IPS-NIHi7 (cell line): Measurements from ENCODE around the gene NDUFB1.

ENCODE experiments used
- DNase-seq: peaks from one replicate; pipeline ENCODE4 v3.0.0; 2012; ENCODE audit warnings: mixed read lengths; ENCODE audit errors: extremely low spot score

Gene NDUFB1

GRCh38 chr14:92121670-92122350 lies at the start of gene NDUFB1, which contains the start of gene CPSF2:
TSS of gene NDUFB1 (minus strand) at chr14:92121706. CDS start at chr14:92117637, 4,069 bp downstream.
TSS of gene CPSF2 (plus strand) at chr14:92121969. CDS start at chr14:92130985, 9,016 bp downstream.
- peak; percentile 89 for DNase-seq

DNA sequence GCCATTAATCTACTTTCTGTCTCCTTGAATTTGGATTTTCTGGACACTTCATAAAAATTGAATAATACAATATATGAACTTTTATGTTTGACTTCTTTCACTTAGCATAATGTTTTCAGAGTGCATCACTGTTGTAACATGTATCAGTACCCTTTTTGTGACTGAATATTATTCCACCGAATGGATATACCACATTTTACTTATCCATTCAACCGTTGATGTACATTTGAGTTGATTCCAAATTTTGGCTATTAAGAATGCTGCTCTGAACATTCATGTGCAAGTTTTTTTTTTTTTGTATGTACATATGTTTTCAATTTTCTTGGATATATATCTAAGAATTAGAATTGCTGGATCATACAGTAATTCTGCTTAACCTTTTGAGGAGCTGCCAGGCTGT lies 43.5 kb upstream of the NDUFB1 start:
- no peak for DNase-seq

DNA sequence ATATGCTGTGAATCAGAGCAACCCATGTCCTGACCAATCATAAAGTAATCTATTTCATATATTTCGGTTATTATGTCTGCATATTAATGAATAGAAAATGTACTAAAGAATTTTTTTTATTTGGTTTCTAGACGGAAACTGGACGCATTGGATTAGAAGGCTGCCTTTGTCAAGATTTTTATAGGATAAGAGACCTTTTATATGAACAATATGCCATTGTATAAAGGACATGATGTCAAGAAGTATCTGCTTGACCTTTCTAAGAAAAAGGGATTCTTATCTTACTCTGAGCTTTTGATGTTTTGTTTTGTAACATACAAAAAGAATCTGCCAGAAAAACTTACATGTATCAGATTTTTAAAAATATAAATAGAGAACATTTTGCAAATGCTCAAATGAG lies 40.0 kb upstream of the NDUFB1 start:
- no peak for DNase-seq

DNA sequence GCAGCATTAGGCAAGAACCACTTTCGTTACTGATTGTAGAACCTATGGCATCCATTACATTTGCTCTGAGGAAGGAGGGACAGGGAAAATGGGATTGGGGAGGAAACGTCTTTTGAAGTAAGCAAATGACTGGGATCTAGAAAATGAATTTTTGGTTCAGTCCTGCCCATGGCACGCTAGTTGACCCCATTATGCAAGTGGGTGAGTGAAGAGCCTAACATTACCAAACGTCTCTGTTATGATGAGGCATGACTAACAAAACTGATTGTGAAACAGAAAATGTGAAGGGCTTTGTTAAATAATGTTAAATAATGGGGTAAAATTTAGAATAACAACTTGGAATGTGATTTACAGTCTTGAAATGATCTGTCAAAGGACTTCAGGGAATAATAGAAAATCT lies 39.1 kb upstream of the NDUFB1 start:
- no peak for DNase-seq

DNA sequence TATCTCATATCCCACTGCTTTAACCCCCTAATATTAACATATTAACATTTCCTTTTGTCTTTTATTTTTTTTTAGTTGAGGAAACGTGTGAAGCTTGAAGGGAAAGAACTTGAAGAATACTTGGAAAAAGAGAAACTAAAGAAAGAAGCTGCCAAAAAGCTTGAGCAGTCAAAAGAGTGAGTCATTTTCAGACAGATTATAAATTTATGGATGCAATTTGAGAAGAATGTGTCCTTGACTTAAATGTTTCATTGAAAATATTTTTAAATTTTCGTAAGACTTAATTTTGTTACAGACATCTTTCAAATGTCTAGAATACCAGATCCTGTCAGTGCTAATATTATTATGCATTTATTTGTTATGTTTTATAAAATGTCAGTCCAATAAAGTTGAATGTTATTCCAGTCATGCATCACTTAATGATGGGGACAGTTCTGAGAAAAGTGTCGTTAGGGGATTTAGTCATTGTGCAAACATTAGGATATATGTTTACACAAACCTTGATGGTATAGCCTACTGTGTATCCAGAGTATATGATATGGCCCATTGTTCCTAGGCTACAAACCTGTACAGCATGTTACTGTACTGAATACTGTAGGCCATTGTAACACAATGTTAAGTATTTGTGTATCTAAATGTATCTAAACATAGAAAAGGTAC lies 32.9 kb upstream of the NDUFB1 start:
- no peak for DNase-seq

DNA sequence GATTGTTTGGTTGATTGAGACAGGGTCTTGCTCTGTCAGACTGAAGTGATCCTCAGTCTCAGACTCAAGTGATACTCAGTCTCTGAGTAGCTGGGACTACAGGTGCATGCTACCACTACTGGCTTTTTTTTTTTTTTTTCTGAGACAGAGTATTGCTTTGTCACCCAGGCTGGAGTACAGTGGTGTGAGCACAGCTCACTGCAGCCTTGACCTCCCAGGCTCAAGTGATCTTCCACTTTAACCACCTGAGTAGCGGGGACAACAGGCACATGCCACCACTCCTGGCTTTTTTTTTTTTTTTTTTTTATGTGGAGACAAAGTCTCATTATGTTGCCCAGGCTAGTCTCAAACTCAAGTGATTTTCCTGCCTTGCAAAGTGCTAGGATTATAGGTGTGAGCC lies 32.1 kb upstream of the NDUFB1 start:
- DNase-seq = no peak

DNA sequence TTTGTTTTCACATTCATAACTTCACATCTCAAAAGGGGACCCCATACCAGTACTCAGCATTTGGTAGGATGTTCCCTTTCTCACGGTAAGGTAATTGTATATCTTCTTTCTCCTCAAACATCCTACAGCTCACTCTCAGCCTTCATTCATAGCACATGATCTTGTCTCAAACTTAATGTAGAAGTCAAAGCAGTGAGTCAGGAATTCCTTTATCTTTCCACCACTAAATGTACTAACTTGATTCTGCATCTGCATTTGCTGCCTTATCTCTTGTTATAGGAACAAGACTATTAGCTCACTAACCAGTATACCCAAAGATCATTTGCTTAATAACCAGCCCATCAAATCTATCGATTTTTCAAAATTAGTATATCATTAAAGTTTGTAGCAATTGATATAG lies 23.2 kb upstream of the NDUFB1 start:
- no peak for DNase-seq

- DNase-seq = no peak
Measured at GRCh38 chr14:92143962-92144361, 22.5 kb upstream of the NDUFB1 start.

- no peak for DNase-seq
Measured at GRCh38 chr14:92143309-92143708, 21.8 kb upstream of the NDUFB1 start.

GRCh38 chr14:92135269-92135668 lies 13.8 kb upstream of the NDUFB1 start:
- no peak for DNase-seq

GRCh38 chr14:92134456-92134855 lies 12.9 kb upstream of the NDUFB1 start:
- no peak for DNase-seq

- peak; percentile 10 for DNase-seq
Measured at GRCh38 chr14:92122761-92123160, 1.3 kb upstream of the NDUFB1 start.

- DNase-seq = peak; percentile 30
Measured at GRCh38 chr14:92122351-92122677, 808 bp upstream of the NDUFB1 start.

DNA sequence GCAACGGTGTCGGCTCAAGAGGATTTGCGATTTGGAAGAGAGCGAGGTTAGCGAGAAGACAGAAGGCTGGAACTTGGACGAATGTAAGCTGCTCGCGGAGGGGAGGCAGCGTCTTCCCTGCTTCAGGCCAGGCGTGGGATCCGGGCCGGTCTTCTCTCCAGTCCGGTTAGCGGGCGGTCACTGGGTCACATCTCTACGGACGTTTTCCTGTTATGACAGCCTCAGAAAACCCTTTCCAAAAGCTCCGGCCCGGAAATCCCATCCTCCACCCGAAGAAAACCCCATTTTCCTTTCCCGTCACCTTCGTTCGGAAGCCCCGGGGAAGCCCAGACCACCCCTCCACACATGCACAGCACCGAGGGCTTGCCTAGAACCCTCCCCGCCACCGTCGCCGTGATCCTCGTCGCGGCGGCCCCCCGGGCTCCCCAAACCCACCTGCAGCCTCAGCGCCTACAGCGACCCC lies 268 bp downstream of the NDUFB1 start:
- DNase-seq = no peak

DNA sequence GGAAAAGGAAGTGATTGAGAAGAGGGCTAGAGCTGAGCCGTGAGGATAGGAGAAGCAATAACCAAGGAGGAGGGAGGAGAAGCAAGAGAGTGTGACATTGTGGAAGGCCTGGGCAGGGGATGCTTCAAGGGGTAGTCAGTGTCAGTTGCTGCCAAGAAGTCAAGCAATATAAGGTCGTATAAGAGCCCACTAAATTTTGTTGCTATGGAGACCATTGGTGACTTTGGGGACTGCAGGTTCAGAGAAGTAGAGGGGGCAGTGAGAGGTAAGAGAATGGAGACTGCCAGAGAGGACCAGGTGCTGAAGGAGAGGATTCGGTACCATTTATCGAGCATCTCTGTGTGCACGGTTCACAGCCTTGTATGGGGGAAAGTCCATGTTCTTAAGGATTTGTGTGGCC lies 12.0 kb downstream of the NDUFB1 start:
- DNase-seq = no peak

DNA sequence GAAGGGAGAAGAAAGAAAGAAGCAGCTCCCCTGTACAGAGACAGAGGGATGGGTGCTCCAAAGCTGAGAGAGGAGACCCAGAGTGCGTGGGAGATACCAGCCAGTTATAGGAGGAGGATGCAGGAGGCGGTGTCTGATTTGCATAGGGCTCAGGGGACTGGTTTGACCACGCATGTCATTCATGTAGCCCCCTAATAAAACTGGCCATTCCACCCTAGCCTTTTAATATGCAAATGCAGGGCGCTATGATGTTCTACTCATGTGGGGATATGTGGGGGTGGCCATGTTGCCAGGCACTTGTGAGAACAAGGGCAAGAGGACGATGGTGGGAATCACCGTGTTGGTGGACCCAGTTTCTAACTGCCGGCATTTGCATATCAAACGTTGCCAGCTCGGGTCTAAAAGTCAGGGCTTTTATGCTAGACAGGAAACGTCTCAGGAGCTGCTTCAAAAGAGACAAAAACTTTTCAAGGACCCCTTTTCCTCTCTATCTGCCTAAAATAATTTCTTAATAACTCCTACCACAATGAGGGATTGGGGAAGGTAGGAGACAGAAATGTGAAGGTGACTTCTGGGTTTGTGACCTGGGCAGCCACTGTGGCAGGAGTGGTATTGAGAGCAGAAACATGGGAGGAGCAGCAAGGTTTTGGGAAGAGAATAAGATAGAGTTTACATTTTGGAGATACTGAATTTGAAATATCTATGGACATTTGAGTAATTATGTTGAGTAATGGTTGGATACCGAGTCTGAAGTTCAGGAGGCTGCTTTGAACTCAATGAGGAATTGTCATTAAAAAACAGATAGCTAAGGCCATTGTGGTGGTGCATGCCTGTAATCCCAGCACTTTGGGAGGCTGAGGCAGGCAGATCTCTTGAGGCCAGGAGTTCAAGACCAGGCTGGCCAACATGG lies 12.9 kb downstream of the NDUFB1 start:
- DNase-seq = peak; percentile 29

GRCh38 chr14:92106143-92106926 lies 15.2 kb downstream of the NDUFB1 start, which contains the start of gene ATXN3:
TSS of gene ATXN3 (minus strand) at chr14:92106582. CDS start at chr14:92106552, 30 bp downstream.
- peak; percentile 98 for DNase-seq

DNA sequence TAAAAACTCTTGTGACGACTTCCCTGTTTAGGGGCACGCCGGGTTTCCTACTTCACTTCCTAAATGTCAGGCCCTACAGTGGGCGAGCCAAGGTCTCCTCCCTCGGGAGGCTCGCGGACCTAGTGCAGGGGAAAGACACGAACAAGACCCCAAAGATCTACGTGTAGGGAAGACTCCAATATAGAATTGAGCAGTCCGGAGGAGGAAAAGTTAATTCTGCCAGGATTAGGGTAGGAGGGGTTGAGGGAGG lies 15.7 kb downstream of the NDUFB1 start:
- DNase-seq = no peak

DNA sequence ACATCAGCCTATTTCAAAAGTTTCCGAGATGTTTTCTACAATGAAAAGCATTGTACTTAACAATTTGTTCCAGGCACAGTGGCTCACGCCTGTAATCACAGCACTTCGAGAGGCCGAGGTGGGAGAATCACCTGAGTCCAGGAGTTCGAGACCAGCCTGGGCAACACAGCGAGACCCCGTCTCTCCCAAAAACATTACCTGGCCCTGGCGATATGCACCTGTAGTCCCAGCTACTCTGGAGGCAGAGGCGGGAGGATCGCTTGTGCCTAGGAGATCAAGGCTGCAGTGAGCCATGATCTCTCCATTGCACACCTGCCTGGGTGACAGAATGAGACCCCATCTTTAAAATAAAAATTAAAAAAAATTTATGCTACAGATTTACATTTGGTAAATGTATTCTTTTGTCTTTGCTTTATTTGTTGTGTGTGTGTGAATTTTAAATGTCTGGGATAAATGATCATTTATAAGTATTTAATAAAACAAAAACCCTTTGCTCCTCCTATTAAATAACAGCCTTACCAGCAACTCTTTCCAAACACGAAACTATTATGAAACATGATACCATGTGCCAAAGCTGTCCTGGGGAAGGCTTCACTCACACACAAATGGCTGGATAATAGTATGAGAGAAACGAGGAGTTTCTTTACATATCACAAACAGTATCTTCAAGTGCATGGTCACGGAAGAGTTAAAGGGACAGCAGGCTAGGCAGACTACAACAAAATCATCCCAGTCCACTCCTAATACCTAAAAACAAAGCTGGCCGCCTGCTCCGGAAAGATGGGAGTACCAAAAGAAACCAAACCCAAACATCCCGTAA lies 16.2 kb downstream of the NDUFB1 start:
- DNase-seq = no peak

- no peak for DNase-seq
Measured at GRCh38 chr14:92103363-92103989, 18.0 kb downstream of the NDUFB1 start.
